Measurements from ENCODE around the gene METTL6. TPM values are rescaled to one million over a fixed set of nuclear protein-coding genes. Genes with fewer than 3 reads are reported as not detected.

Gene METTL6
- total RNA-seq, 1 experiment from 2014 or later, result 25.6 TPM

GRCh38 chr3:15382405-15382923, 44.9 kb downstream of the METTL6 start:
- H3K14ac ChIP-seq (ENCODE audit: insufficient read depth, low read length), result no peak overlapping the region
- no peak overlapping the region for H3K56ac ChIP-seq (ENCODE audit: insufficient read length, low read depth, low read length)
- peaks cover 5% of the 10 kb centered on the region for H3K27me3 Mint-ChIP-seq (ENCODE audit: low read depth)
- H3K79me1 ChIP-seq (ENCODE audit: insufficient read depth, low read depth, low read length, poor library complexity, severe bottlenecking), result no peaks in the 10 kb centered on the region
- H3K9me3 ChIP-seq (ENCODE audit: control insufficient read depth, low read depth, low read length), result no peaks in the 10 kb centered on the region
- H2BK12ac ChIP-seq (ENCODE audit: insufficient read length, low read depth, low read length), result no peak overlapping the region
- H3K27ac ChIP-seq (ENCODE audit: insufficient read length, low read depth, low read length), result no peak overlapping the region
- H3K4ac ChIP-seq (ENCODE audit: low read depth, low read length), result no peak overlapping the region
- no peaks in the 10 kb centered on the region for H3K27me3 ChIP-seq (ENCODE audit: insufficient read depth, low read length)
- H3K4me1 Mint-ChIP-seq, result peaks cover 3 to 5% of the 10 kb centered on the region in 2 experiments; a peak in 3 of 4 replicates
- H3K4me1 ChIP-seq (ENCODE audit: insufficient read depth, low read length), result no peaks in the 10 kb centered on the region
- H3K27ac Mint-ChIP-seq, result no peak overlapping the region
- no peaks in the 10 kb centered on the region for H3K79me2 ChIP-seq (ENCODE audit: insufficient read depth, low read length)
- no peak overlapping the region for H2BK5ac ChIP-seq (ENCODE audit: insufficient read length, low read length)
- no peak for TF ChIP-seq CTCF (conservative IDR thresholded peaks at IDR 0.05)
- H3K23ac ChIP-seq (ENCODE audit: insufficient read length, low read depth, low read length), result no peak overlapping the region
- no CpG with 5 or more reads among the region's 3 CpGs for WGBS (ENCODE audit: extremely low coverage, insufficient read length, low lambda C conversion rate)
- no peak overlapping the region for H4K91ac ChIP-seq (ENCODE audit: insufficient read length, low read depth, low read length)
- no peak for DNase-seq
- no peak overlapping the region for H4K5ac ChIP-seq (ENCODE audit: insufficient read length, low read depth, low read length)
- no peaks in the 10 kb centered on the region for H3K23me2 ChIP-seq (ENCODE audit: insufficient read length, low read depth, low read length, poor library complexity, severe bottlenecking)
- peaks cover 17 to 22% of the 10 kb centered on the region in 2 experiments for H3K9me3 Mint-ChIP-seq
- H4K8ac ChIP-seq (replicated peaks; ENCODE audit: insufficient read length, low read depth, low read length), result no peak overlapping the region
- H2AK5ac ChIP-seq (ENCODE audit: insufficient read length, low read length), result no peak overlapping the region
- H3K4me2 ChIP-seq (ENCODE audit: insufficient read depth, insufficient read length, low read length), result no peak overlapping the region
- no peak overlapping the region for H2BK120ac ChIP-seq (ENCODE audit: low read depth, low read length, poor library complexity, severe bottlenecking)
- H4K20me1 ChIP-seq (ENCODE audit: control insufficient read depth, insufficient read depth, insufficient read length), result no peaks in the 10 kb centered on the region
- H2BK15ac ChIP-seq (ENCODE audit: low read depth, low read length), result no peak overlapping the region
- no peak overlapping the region for H2AFZ ChIP-seq (ENCODE audit: low read length)
- peaks cover 0 to 7% (median 6%) of the 10 kb centered on the region in 3 experiments; a peak in 2 of 7 replicates for H3K36me3 Mint-ChIP-seq (ENCODE audit: insufficient read depth in 1 of 3, low read depth in 3 of 3)
- H3K9ac ChIP-seq (ENCODE audit: extremely low read depth, insufficient read length, low read length), result no peak overlapping the region
- H2BK20ac ChIP-seq (ENCODE audit: low read depth, low read length, poor library complexity, severe bottlenecking), result no peak overlapping the region
- H3K18ac ChIP-seq (ENCODE audit: insufficient read length, low read depth, low read length), result no peak overlapping the region
- H3K4me3 Mint-ChIP-seq, result no peak overlapping the region
- no peak overlapping the region for H3T11ph ChIP-seq (ENCODE audit: low read length)
